8988T (cell line): ENCODE measurements around the gene UBE2A.

Experiments used
- DNase-seq: peaks from one replicate; pipeline ENCODE4 v3.0.0; 2011

The UBE2A gene

DNA sequence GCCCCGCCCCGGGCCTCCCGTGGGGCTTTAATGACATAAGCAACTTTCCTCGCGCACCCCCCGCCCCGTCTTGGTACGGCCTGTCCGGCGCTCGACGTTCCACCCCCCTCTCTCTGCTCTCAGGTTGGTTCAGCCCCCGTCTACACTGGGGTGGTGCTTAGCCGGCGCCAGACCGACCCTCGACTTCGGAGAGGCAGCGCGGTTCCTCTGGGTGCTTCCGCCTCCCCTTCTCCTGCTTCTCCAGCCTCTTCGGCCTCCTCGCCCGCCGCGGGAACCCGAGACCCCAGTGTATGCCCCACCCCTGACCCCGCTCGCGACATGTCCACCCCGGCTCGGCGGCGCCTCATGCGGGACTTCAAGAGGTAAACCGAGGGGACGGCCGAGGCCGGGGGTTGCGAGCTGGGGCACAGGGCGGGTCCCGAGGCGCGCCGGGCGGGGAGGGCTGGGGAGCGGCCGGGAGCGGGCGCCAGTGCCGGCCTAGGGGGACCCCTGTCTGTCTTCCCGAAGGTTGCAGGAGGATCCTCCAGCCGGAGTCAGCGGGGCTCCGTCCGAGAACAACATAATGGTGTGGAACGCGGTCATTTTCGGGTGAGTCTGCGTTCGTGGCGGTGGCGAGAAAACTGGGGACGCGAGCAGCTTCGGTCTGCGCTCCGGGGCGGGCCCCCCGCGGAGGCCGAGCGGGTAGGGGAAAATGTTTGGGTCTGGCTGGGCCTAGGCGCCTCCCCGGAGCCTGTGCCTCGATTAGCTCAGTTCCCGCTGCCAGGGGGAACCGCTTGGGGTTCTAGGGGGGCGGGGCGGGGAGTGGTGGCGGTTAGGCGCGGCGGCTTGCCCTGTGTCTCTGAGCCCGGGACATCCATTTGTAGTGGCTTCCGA is at the start of gene UBE2A:
Gene UBE2A, plus strand, starts transcription at position 170 of the 873 bp plus-strand sequence. Its CDS starts 149 bp downstream, at position 319.
- DNase-seq, result peak; percentile 64

DNA sequence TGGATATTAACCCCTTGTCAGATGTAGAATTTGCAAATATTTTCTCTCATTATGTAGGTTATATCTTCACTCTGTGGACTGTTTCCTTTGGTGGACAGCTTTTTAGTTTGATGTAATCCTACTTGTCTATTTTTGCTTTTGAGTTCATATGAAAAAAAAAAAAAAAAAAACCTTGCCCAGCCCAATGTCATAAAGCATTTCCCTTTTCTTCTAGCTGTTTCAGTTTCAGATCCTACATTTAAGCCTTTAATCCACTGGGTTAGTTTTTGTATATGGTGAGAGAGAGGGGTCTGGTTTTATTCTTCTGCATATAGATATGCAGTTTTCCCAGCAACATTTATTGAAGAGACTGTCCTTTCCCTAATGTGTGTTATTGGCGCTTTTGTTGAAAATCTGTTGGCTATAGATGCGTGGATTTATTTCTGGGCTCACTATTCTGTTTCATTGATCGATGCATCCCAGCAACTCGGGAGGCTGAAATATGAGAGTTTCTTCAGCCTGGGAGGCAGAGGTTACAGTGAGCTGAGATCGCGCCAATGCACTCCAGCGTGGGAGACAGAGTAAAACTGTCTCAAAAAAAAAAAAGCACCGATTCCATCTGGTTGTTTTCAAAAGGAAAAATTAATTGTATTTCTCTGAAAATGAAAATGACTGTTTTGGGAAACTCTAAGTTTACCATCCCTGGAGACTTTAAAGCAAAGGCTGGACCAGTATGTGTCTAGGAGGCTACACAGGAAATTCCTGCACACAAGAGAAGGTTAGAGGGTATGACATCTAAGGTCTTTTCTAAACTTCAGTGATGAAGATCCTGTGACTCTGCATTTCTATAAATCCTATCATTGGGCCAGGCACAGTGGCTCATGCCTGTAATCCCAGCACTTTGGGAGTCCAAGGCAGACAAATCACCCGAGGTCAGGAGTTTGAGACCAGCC is 44.8 kb upstream of the UBE2A start:
- no peak for DNase-seq

DNA sequence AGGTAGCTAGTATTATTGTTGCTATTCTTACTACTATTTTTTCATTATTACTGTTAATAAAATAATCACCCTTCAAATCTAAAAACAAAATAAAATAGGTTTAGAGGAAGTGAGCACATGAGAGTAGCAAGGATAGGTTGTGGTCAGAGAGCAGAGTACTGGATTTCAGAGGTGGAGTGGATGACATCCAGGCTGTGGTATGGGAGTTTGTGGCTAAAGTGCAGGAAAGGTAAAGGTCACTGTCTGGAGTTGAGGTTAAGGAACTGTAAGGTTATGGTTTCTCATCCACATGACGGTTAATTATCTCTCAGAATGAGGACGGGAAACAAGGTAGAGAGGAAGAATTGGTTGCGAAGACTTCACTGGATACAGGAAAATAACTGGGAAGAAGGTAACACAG is 36.9 kb upstream of the UBE2A start:
- DNase-seq, result no peak

DNA sequence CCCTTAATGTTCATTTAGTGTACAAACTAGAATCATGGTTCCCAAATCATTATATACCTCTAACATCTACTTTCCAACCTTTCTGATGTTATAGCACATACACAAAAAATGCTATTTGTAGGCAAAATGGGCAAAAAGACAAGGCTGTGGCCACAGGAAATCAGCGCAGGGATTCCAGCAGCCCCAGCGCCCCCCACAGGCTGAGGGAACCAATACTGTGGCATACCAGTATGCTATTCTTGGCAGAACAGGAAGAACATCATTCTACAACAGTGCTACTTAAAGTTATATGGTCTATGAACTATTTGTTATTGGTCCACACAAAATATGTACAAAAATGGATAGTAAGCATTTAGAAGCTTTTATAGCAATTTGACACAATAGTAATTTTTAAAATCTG is 34.5 kb upstream of the UBE2A start:
- DNase-seq, result no peak

DNA sequence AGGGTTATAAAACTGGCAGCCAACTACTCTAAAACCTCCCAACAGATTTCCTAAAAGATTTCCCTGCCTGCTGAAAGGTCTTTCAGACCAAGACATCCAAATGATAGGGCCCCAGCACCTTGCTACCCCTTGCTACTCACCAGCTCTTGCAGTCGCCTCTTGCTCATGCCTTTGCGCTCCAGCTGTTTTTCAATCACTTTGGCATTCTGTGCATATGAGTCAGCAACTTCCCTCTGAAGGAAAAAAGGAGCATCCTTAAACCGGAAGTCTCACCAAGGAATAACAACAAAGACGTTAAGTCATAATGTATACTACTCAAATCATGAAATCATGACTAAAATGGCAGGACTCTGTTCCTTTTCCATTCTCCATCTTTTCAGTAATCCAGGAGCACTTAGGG is 33.2 kb upstream of the UBE2A start:
- peak; percentile 46 for DNase-seq

DNA sequence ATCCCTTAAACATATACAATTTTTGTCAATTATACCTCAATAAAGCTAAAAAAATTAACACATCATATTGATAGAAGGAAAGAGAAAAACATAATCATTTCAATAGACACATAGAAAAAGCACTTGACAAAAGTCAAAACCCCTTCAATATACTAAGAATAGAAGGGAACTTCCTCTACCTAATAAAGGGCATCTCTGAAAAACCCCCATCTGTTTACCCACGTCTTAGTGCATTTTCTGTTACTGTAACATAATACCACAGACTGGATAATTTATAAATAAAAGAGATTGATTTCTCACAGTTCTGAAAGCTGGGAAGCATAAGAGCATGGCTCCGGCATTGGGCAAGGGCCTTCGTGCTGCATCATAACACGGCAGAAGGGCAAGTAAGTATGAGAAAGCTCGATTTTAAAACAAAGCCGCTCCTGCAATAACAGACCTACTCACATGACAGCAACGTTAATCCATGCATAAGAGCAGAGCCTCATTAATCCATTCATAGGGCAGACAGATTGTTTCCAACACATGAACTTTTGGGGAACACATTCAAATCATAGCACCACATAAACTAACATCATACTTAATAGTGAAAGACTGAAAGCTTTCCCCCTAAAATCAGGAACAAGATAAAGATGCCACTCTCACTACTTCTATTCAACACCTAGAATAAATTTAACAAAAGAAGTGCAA is 24.9 kb upstream of the UBE2A start:
- DNase-seq, result no peak

DNA sequence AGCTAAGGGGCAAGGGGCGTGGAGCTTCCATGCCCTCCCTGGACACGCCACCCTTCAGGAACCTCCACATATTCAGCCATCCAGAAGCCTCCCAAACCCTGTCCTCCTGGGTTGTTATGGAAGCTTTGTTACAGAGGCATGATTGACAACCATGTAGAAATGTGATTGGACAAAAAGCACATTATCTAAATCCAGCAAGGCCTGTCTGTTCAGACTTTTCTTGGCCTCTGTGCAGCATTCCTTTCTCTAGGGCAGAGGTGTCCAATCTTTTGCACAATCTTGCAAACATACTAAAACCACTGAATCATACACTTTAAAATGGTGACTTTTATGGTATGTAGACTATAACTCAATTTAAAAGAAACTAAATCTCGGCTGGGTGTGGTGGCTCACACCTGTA is 21.9 kb upstream of the UBE2A start:
- DNase-seq, result no peak

DNA sequence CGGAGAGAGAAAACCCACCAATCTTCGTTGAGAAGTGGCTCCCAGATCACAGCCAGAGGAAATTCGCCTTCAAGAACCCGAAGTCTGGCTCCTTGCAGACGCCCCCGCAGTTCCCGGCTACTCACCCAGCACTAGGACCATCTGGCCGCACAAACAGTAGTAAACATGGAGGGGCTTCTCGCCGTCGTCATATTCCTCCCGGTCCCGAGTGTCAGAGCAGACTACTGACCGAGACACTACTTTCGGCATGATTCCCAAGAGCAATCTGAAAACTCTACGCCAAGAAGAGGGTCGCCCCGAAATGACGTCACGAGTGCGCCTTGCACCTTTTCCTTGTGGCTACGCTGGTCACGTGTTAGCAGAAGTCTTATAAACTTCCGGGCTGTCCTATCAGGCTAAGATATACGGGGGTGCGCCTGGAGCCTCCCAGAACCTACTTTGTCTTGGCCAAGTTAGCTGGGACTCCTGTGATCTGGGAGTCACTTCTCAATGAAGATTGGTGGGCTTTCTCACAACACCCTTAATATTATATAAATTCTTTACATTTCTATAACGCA is 9.2 kb upstream of the UBE2A start, which contains the start of gene STEEP1:
Gene STEEP1, minus strand, starts transcription at position 303 of the 557 bp plus-strand sequence. Its CDS starts 54 bp downstream, at position 249.
- DNase-seq, result peak; percentile 33

DNA sequence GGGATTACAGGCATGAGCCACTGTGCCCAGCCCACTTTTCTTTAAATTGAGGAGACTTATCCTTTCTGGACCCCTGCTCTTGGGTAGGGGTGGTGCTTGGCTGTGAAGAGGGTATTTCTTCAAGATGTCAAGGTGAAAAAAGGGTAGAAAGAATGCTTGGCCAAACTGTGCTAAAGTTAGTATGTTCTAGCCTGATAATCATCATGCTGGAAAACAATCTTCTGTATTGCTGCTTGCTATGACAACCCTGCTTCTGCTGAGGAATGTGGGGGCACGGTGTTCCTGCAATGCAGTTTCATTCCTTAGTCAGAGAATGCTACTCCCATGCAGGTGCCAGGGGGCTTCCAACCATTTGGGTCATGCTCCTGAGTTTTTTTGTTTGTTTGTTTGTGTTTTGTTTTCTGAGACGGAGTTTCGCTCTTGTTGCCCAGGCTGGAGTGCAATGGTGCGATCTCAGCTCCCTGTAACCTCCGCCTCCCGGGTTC is 4.0 kb upstream of the UBE2A start:
- DNase-seq, result no peak

DNA sequence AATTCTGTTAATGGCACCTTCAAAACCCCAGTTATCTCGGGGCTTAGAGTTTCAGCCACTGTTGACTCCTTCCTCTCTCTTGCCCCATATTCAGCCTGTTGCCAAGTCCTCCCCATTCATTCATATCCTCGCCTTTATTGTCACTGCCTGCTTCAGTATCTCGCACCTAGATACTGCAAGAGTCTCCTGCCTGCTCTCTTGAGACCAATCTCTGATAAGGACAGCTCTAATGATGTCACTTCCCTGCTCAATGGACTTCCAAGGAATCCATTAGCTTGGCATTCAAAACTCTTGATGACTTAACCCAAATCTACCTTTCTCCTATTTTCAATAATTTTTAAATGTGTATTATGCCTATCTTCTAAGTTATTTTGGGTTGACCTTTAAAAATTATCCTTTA is 1.1 kb upstream of the UBE2A start:
- DNase-seq, result no peak

DNA sequence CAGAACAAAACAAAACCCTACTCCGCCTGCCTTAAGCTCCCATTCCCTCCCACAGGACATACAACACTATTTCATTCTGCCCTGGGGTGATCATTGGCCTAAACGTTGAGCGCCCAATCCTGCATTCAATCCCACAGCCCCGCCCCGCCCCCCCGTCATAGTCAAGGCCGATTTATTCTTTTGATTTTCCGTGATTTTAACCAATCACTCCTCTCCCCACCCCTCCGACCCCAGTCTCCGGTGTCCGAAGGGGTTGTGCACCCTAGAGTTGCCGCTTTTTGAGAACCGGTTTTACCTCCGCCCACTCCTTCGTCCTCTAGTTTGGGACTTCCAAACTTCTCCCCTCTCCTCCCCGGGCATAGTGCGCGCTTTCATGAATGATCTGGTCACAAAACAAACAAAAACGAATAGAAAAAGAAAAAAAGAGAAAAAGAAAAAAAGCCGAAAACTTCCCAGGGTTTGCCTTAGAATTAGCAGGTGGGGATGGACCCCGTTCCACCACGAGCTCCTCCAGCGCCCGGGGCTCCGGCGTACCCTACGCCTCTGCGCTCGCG is 446 bp upstream of the UBE2A start:
- no peak for DNase-seq

DNA sequence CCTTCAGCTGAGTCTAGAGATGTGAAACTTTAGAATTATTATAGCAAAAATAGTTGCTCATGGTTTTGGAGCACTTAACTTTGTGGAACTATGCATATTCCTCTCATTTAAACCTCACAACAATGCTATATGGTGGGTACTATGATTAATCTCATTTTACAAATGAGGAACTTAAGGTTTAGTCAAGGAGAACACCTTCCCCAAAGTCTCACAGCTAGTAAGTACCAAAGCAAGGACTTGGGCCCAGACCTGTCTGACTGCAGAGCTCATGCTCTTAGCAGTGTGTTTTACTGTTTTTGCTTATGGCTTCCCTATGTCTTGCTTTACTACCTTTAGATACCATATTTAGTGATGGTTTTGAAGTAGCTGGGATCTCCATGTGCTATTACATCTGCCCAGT is 5.1 kb downstream of the UBE2A start:
- DNase-seq, result no peak

DNA sequence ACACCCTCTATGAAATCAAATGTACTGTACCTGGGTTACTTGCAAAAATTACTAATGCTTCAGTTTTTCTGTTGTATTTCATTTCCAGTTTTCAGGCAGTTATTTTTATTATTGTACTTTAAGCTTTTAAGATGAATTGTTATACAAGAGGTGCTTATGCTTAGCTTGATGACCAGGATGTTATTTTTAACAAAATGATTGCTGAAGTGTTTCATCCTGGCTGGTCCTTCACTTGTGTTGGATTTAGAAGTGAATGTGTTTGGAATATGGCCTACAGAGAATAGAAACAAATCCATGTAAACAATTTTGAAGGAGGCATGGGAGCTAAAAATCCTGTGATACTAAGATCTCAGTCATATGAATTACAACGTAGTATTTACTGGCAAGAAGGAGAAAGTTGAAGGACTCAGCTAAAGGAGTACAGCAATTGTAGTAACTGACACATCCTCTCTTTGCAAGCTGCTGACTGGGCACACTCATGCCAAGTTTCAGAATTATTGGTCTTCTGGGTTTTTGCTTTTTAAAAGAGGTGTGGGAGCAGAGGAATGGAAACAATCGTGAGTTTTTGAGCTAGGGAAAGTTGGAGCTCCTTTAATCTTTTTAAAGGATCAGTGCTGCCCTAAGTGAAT is 9.2 kb downstream of the UBE2A start:
- no peak for DNase-seq

DNA sequence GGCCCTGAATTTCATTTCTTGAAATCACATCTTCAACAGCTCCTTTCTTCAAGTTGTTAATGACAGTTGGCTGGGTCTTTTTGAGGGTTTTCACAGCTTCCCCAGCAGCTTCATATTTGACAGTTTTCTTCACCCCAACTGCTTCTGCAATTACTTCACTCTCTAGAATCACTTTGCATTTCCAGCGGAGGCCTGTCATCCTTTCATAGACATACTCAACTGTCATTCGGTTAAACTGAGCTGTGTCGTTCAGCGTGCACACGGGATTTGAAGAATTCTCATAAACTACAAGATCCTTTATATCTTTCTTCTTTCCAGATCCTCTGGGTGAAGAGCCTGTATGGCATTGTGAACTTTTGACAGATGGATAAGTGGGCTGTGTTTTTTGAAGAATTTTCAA is 15.4 kb downstream of the UBE2A start:
- no peak for DNase-seq

DNA sequence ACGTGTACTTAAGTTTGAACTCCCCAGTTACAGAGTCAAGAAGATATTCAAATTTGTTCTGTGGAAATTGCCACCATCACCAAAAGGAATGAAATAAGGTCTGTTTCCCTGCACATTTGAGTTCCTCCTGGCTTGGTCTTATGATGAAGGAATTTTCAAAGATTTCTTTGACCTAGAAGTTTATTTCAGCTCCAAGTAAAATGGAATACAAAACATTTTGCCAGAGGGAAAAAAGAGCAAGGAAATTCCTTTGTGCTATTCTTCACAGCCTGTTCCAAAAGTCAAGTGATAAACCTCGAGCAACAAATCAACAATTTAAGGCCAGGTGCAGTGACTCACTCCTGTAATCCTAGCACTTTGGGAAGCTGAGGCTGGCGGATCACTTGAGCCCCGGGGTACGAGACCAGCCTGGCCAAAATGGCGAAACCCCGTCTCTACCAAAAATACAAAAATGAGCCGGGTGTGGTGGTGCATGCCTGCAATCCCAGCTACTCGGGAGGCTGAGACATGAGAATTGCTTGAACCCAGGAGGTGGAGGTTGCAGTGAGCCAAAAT is 28.4 kb downstream of the UBE2A start:
- no peak for DNase-seq

DNA sequence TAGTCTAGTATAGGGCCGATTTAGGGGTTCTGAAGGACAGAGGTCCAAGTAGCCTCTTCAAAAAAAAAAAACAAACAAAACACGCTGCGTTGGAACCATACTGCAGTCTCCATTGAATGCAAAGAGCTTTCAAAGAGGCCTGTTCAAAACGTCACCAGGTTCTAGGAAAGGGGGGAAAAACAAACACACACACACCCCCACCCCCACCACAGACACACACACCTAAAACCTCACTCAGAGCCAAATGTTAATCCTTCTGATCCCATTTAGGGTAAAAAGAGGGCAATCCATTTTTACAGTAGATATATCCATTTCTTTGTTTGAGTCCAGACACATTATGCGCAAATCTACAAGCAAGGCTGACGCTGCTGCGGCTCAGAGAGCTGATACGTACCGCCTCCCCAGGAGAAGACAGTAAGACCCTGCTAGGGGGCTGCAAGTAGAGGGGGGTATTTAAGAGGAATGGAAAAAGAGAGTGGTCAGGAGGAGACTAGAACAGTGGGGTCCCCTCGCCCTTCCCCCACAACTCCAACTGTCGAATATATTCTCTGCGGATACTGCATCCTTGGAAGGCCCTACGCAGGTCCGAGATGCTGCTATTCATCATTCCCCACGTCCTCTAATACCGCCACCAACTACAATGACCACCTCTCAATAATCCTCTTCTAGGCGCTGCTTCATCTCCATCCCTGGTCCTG is 30.6 kb downstream of the UBE2A start:
- no peak for DNase-seq

DNA sequence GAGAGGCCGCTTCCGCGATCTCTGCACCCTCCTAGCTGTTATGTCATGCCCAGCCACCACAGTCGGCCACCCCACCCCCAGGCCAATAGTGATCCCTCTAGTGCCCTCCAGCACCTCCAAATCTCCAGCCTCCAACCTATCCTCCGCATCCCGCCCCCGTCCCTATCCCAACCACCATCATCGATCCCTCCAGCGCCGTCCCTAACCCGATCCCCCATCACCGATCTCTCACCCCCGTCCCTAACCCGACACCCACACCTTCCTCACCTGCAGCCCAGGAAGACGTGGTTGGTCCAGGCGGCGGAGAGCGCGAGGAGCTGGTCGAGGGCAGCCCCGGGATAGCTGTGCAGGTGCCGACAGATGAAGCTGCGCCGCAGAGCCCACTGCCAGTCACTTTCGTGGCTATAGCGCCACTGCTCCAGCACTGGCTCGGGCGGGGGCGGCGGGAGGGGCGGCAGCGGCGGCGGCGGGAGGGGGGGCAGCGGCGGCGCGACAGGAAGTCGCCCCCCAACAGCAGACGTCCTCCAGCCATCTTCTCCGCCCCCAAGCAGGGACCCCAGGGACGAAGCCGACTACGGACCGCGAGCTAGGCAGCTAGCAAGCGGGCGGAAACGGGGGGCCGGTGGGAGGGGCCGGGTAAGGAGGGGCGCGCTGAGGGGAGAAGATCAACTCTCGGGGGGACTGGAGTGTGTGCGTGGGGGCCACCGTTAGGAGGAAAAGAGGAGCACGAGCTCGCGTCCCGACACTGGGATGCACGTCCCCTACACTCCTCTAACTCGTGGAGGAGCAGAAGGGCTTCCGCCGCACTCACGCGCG is 31.3 kb downstream of the UBE2A start:
- no peak for DNase-seq

DNA sequence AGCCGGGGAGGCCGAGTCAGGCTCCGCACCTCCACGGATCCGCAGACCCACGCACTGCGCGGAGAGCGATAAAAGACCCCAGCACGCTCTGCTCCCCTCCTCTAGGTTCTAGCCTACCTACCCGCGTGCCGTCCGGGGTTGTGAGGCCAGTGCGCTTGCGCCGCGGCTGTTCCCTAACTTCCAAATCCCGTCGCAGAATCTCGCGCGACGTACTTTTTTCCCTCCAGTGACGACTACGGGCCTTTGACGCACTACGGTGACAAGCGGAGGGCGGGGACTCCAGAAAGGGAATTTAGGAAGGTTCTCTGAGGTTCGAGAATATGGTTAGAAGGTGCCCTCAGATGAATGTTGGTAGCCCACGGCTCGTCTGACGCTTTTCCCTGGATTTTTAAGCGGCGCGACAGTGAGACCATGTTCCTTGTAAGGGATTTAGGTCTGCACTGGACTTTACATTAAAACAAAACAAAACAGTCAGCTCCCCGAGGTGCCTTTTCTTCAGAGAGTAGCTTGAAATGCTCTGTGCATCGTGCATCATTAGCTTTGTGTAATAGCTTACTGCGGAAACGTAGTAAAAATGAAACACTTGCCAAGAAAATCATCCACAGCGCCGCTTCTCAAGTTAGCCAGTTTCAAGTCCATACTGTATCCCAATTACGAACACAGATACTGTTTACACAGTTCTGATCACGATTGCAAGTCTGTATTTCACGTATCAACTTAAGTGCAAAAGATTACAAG is 32.1 kb downstream of the UBE2A start, which contains the start of gene NKRF:
Gene NKRF, minus strand, starts transcription at position 145 of the 738 bp plus-strand sequence.
- peak; percentile 41 for DNase-seq

DNA sequence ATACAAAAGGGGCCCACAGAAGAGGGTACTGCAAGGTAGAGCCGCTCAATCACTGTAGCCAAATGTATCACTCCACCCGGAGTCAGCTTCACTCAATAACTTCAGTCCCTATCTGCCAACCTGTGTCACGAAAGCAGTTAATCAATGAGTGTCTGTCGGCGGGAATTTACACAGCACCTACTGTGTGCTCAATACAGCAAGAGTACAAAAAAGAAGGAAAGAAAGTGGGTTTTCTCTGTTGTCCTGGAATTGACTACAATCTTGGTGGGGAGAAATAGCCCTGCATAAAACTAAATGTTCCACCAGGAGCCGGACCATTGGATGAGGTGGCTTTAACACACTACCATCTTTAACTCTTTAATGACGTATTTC is 32.6 kb downstream of the UBE2A start:
- DNase-seq, result no peak
